Spleen (tissue), 11 donors: Measurements from ENCODE around the gene GRIK2. TPM values are rescaled to one million over a fixed set of nuclear protein-coding genes. Genes with fewer than 3 reads are reported as not detected.

ENCODE experiments used
- DNase-seq: peaks from one replicate; pipeline ENCODE4 v3.0.0-alpha.2; 2020
- H3K27ac ChIP-seq, 8 donors: fragments of 200-600 bp; sonication (generic) in 7 of 8; 1 replicate in 4 of 8; 2 replicates in 4 of 8; pipeline versions ENCODE4 v1.5.0 to v1.8.0; 2016 to 2021; ENCODE audit warnings: inconsistent platforms in 4 of 8, mild to moderate bottlenecking in 4 of 8, moderate library complexity in 1 of 8
- H3K27me3 ChIP-seq, 7 donors: fragments of 200-600 bp; sonication (generic) in 6 of 7; replicated peaks in 1 of 7; 1 replicate in 4 of 7; 2 replicates in 3 of 7; pipeline versions ENCODE4 v1.5.0 to v1.8.0; 2016 to 2021; ENCODE audit warnings: inconsistent platforms in 3 of 7, mild to moderate bottlenecking in 1 of 7
- H3K36me3 ChIP-seq, 6 donors: fragments of 200-600 bp; sonication (generic) in 5 of 6; 1 replicate in 4 of 6; 2 replicates in 2 of 6; pipeline versions ENCODE4 v1.5.0 to v1.8.0; 2016 to 2021; ENCODE audit warnings: inconsistent platforms in 2 of 6
- H3K4me1 ChIP-seq, 6 donors: fragments of 200-600 bp; sonication (generic) in 5 of 6; 1 replicate in 3 of 6; 2 replicates in 3 of 6; pipeline versions ENCODE4 v1.5.0 to v1.8.0; 2016 to 2021; ENCODE audit warnings: inconsistent platforms in 3 of 6
- H3K4me3 ChIP-seq, 8 donors: fragments of 200-600 bp; sonication (generic) in 7 of 8; 1 replicate in 4 of 8; 2 replicates in 4 of 8; pipeline versions ENCODE4 v1.5.0 to v1.8.0; 2016 to 2021; ENCODE audit warnings: inconsistent platforms in 4 of 8, mild to moderate bottlenecking in 4 of 8, moderate library complexity in 2 of 8
- H3K9me3 ChIP-seq, 8 donors: fragments of 200-600 bp; sonication (generic) in 7 of 8; 1 replicate in 4 of 8; 2 replicates in 4 of 8; pipeline versions ENCODE4 v1.5.0 to v1.8.0; 2016 to 2021; ENCODE audit warnings: inconsistent platforms in 4 of 8
- POLR2A ChIP-seq, 3 donors: fragments of 450-650 bp; IDR thresholded peaks; one replicate each; pipeline ENCODE4 v1.5.1; 2017; ENCODE audit warnings: antibody characterized with exemption in 3 of 3, mild to moderate bottlenecking in 1 of 3
- POLR2AphosphoS5 ChIP-seq, 3 donors: sonication (generic); formaldehyde crosslinking; IDR thresholded peaks; one replicate each; pipeline ENCODE4 v1.5.1; 2017; ENCODE audit warnings: antibody characterized with exemption in 3 of 3
- WGBS, 5 donors: extraction: QIAGEN DNeasy Blood & Tissue Kit in 3 of 5; methylation state at CpG; one replicate each; pipeline versions ENCODE4 v1.1.5 to v1.1.7; 2013 to 2018; 5-methylcytosine and 5-hydroxymethylcytosine counted together
- intact Hi-C: fragments of 100-400 bp; cut with DNase I; formaldehyde crosslinking; loops from one replicate; pipeline ENCODE4 v1.15.0; 2023; ENCODE audit warnings: low total_unique reads
- polyA plus RNA-seq, 3 donors: library from polyadenylated mRNA; stranded (reverse); fragments of 200-250 nt; gene quantifications; one replicate each; pipeline ENCODE4 v1.2.1, GENCODE V29; 2013
- total RNA-seq, 7 donors: library from RNA; depleted of rRNA in 3 of 7; stranded (reverse); fragments of >200 nt in 3 of 7; fragmentation: NEBNext Ultra II Directional in 4 of 7; extraction: Animal tissue kit (Norgen Biotek cat#: 25700) in 4 of 7; gene quantifications; one replicate each; pipeline versions ENCODE4 v1.1.0 to v1.2.1, GENCODE V29; 2016 to 2021
- TF ChIP-seq, protein P1 (sequence below), 11 experiments: fragments of 200-600 bp in 7 of 11; fragments of 450-650 bp in 4 of 11; sonication (generic) in 4 of 11; IDR thresholded peaks in 8 of 11; conservative IDR thresholded peaks in 3 of 11; 1 replicate in 7 of 11; 2 replicates in 4 of 11; pipeline versions ENCODE4 v1.4.0 to v1.8.0; 2016 to 2021; ENCODE audit warnings: antibody characterized with exemption in 11 of 11, inconsistent platforms in 4 of 11, mild to moderate bottlenecking in 1 of 11
- donor health status: healthy with polysubstance abuse.
- donor health status: DM: no; HTN: no; CAD: no; lungs with moderate emphysema.
- donor health status: DM: no; HTN: no; CAD: no.
- donor health status: Bipolar disorder and iron deficiency.
- donor health status: healthy.
- donor health status: DM: no; HTN: no; CAD: no.
- donor health status: DM: yes; HTN: yes; CAD: no.

Gene GRIK2
- total and polyA plus RNA-seq, 10 donors = 0.07 to 2.7 (median 0.89) TPM

DNA sequence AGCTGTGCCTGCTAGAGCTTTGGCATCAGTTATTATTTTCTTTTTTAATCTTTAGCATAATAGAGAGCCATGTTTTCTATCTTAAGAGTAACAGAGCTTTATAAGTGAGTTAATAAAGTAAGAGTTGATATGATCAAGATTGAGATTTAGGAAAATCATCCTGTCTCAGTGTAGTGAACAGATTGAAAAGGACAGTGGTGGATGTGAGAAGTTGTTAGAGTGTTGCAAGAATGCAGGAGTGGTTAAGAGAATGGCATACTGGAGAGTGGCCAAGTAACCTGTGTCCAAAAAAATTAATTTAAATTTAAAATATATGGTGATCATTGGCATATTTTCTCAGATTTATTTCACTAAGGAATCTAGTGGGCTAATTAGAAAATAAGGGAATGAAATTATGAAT, 629.3 kb downstream of the GRIK2 start:
- intact Hi-C loops = no loop called here
- no peak overlapping the region for H3K27ac ChIP-seq
- TF ChIP-seq POLR2A (IDR thresholded peaks at IDR 0.05) (no peak), POLR2AphosphoS5 (IDR thresholded peaks at IDR 0.05) (no peak)
- TF ChIP-seq, protein P1, sequence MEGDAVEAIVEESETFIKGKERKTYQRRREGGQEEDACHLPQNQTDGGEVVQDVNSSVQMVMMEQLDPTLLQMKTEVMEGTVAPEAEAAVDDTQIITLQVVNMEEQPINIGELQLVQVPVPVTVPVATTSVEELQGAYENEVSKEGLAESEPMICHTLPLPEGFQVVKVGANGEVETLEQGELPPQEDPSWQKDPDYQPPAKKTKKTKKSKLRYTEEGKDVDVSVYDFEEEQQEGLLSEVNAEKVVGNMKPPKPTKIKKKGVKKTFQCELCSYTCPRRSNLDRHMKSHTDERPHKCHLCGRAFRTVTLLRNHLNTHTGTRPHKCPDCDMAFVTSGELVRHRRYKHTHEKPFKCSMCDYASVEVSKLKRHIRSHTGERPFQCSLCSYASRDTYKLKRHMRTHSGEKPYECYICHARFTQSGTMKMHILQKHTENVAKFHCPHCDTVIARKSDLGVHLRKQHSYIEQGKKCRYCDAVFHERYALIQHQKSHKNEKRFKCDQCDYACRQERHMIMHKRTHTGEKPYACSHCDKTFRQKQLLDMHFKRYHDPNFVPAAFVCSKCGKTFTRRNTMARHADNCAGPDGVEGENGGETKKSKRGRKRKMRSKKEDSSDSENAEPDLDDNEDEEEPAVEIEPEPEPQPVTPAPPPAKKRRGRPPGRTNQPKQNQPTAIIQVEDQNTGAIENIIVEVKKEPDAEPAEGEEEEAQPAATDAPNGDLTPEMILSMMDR (IDR thresholded peaks at IDR 0.05 in 8 of 11, conservative IDR thresholded peaks at IDR 0.05 in 3 of 11) = no peak
- no peaks in the 10 kb centered on the region for H3K27me3 ChIP-seq
- H3K4me1 ChIP-seq = no peaks in the 10 kb centered on the region
- H3K9me3 ChIP-seq = no peaks in the 10 kb centered on the region
- H3K36me3 ChIP-seq = no peaks in the 10 kb centered on the region
- DNase-seq = no peak
- H3K4me3 ChIP-seq = no peak overlapping the region

DNA sequence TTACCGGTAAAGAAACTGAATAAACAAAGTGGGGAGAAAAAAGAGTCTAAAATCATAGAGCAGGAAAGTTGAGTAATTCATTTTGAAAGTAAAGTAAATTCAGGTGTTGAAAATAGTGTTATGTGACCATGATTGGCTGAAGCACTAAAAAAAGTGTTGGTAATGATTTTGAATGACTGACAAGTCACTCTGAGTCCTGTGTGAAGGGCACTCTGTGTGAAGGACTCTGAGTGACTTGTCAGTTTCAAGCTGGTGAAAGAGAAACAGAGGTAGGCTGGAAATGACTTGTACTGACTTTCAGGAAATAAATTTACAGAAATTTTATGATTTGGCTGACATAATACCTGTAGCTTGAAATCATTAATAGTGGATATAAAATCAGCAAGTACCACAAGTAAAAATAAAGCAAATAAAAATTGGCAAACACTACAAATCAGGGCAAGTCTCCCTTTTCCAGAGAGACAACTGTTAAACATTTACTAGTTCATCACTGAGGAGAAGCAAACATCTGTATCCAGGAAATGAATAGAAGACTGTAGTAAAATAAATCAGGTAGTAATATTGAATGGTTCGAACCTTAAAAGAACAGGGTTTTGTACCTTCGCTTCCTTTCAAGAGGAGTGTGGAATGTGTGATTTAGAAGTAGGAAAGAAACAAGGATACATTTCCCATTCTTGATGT, 630.6 kb downstream of the GRIK2 start:
- intact Hi-C loops = no loop called here
- no peaks in the 10 kb centered on the region for H3K9me3 ChIP-seq
- H3K4me3 ChIP-seq = no peak overlapping the region

DNA sequence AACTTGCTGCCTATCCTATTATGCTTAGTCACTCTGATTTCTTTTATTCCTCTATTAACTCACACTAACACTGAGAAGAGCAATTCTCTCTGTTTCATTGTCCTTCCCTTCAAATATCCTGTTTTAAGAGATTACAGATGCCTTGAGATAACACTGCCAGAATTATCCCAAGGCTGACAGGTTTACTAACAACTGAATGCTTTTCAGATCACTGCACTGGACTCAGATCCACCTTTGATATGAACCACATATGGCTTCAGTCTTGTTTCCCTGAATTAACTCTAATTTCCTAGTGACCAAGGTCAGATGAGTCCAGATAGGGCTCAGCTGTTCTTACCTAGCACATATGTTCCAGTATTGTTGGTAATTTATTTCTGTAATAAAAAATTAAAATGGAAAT, 633.1 kb downstream of the GRIK2 start:
- intact Hi-C loops = no loop called here

More for the DNA sequence above, 630.6 kb downstream of the GRIK2 start:
- Histone ChIP-seq H3K27ac (no peak overlapping the region), H3K36me3 (no peaks in the 10 kb centered on the region), H3K4me1 (no peaks in the 10 kb centered on the region), H3K27me3 (no peaks in the 10 kb centered on the region)
- 85 to 96% (median 88%) methylated on average over 3 of the region's 3 CpGs for WGBS, 5 donors
- DNase-seq = no peak
- TF ChIP-seq, protein P1 (IDR thresholded peaks at IDR 0.05 in 8 of 11, conservative IDR thresholded peaks at IDR 0.05 in 3 of 11) = no peak
- TF ChIP-seq POLR2AphosphoS5 (IDR thresholded peaks at IDR 0.05) (no peak), POLR2A (IDR thresholded peaks at IDR 0.05) (no peak)

DNA sequence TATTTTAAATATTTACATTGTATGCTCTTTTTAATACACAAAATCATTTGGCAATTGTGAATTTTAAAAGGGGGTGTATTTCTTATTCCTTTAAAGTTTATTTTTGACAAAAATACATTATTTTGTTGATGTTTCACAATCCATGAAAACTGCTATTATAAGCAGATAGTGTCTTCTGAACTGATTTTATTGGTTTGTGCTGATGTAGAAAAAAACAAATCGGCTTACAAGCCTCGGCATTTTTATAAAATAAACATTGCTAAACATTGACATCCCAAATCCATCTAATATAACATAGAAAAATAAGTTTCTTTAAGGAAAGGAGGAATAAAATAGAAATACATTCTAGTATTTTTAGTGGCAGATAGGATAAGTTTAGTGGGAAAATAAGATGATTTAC, 634.7 kb downstream of the GRIK2 start:
- intact Hi-C loops = no loop called here
- 80 to 89% (median 87%) methylated on average over 2 of the region's 2 CpGs for WGBS, 5 donors
- H3K36me3 ChIP-seq = no peaks in the 10 kb centered on the region
- H3K4me3 ChIP-seq = no peak overlapping the region
- no peak overlapping the region for H3K27ac ChIP-seq
- DNase-seq = no peak
- no peaks in the 10 kb centered on the region for H3K9me3 ChIP-seq
- TF ChIP-seq POLR2AphosphoS5 (IDR thresholded peaks at IDR 0.05) (no peak), POLR2A (IDR thresholded peaks at IDR 0.05) (no peak)
- TF ChIP-seq, protein P1 (IDR thresholded peaks at IDR 0.05 in 8 of 11, conservative IDR thresholded peaks at IDR 0.05 in 3 of 11) = no peak
- H3K4me1 ChIP-seq = no peaks in the 10 kb centered on the region
- H3K27me3 ChIP-seq = no peaks in the 10 kb centered on the region

More for the DNA sequence above, 633.1 kb downstream of the GRIK2 start:
- TF ChIP-seq POLR2AphosphoS5 (IDR thresholded peaks at IDR 0.05) (no peak), POLR2A (IDR thresholded peaks at IDR 0.05) (no peak)
- TF ChIP-seq, protein P1 (IDR thresholded peaks at IDR 0.05 in 8 of 11, conservative IDR thresholded peaks at IDR 0.05 in 3 of 11) = no peak
- Histone ChIP-seq H3K9me3 (no peaks in the 10 kb centered on the region), H3K36me3 (no peaks in the 10 kb centered on the region), H3K27me3 (no peaks in the 10 kb centered on the region), H3K27ac (no peak overlapping the region), H3K4me1 (no peaks in the 10 kb centered on the region), H3K4me3 (no peak overlapping the region)
- DNase-seq = no peak
